HL-60 (cell line): ENCODE results near the gene TIMM8A.

Experiments used
- CTCF ChIP-seq: IDR thresholded peaks from one replicate; pipeline ENCODE4 v1.5.1; 2011; ENCODE audit warnings: low read length, control low read depth, inconsistent platforms; ENCODE audit not compliant: insufficient read depth
- GABPA ChIP-seq: IDR thresholded peaks from 2 replicates; pipeline ENCODE4 v1.6.1; 2012; ENCODE audit warnings: low read depth
- POLR2AphosphoS5 ChIP-seq: IDR thresholded peaks from 2 replicates; pipeline ENCODE4 v1.6.1; 2012; ENCODE audit warnings: low read depth
- REST ChIP-seq: IDR thresholded peaks from 2 replicates; pipeline ENCODE4 v1.6.1; 2012; ENCODE audit warnings: low read depth; ENCODE audit not compliant: insufficient replicate concordance
- SPI1 ChIP-seq: IDR thresholded peaks from 2 replicates; pipeline ENCODE4 v1.6.1; 2012; ENCODE audit warnings: low read depth, mild to moderate bottlenecking, borderline replicate concordance

DNA sequence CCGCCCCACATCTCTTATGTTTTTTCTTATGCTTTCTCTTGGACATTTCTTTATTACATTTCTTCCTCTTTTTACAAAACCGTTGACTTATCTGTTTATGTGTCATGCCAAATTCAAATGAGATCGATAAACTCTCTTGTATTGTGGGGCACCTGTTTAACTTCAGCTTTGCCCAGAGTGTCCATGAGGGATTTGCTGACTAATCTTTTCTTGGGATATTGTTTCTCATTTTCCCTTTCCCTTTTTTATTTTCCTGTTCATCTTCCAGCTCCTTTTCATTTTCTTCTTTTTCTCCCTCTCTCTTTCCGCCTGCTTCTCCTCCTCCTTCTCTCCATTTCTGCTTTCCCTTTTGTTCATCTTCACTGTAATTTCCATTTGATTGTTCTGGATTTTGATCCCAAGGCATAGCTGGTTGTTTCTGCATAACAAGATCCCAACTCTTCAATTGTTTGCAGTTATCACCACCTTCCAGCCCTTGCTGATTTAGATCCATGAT is 10.7 kb downstream of the TIMM8A start:
- no peak for TF ChIP-seq CTCF
- no peak for TF ChIP-seq GABPA
- no peak for TF ChIP-seq POLR2AphosphoS5
- TF ChIP-seq REST, result no peak
- no peak for TF ChIP-seq SPI1
